Left ventricle myocardium inferior (tissue), 1 donor: Measurements from ENCODE around the gene JARID2. TPM values are rescaled to one million over a fixed set of nuclear protein-coding genes. Genes with fewer than 3 reads are reported as not detected.

Experiments
- DNase-seq: peaks from one replicate; pipeline ENCODE4 v3.0.0-alpha.2; 2020
- H3K27ac ChIP-seq: fragments of 200-600 bp; replicated peaks from 2 replicates; pipeline ENCODE4 v1.8.0; 2021
- H3K27me3 ChIP-seq: fragments of 200-600 bp; 2 replicates; pipeline ENCODE4 v1.8.0; 2021; ENCODE audit warnings: low read depth
- H3K36me3 ChIP-seq: fragments of 200-600 bp; 2 replicates; pipeline ENCODE4 v1.8.0; 2021
- H3K4me1 ChIP-seq: fragments of 200-600 bp; 2 replicates; pipeline ENCODE4 v1.8.0; 2021
- H3K4me3 ChIP-seq: fragments of 200-600 bp; 2 replicates; pipeline ENCODE4 v1.8.0; 2021; ENCODE audit warnings: mild to moderate bottlenecking, moderate library complexity
- H3K9me3 ChIP-seq: fragments of 200-600 bp; replicated peaks from 2 replicates; pipeline ENCODE4 v1.8.0; 2021
- CTCF ChIP-seq: fragments of 200-600 bp; IDR thresholded peaks from 2 replicates; pipeline ENCODE4 v1.8.0; 2021; ENCODE audit warnings: antibody characterized with exemption, mild to moderate bottlenecking, borderline replicate concordance
- intact Hi-C: fragments of 100-400 bp; cut with micrococcal nuclease; formaldehyde crosslinking; loops from one replicate; pipeline ENCODE4 v1.11.0; 2022
- total RNA-seq: library from RNA; stranded (reverse); fragmentation: NEBNext Ultra II Directional; extraction: Animal tissue kit (Norgen Biotek cat#: 25700); gene quantifications from one replicate; pipeline ENCODE4 v1.2.1, GENCODE V29; 2021
- donor health status: DM: no; HTN: yes; CAD: no; lungs with severe emphysema.

JARID2 gene
- total RNA-seq, 1 donor from 2014 or later, result 6.5 TPM

DNA sequence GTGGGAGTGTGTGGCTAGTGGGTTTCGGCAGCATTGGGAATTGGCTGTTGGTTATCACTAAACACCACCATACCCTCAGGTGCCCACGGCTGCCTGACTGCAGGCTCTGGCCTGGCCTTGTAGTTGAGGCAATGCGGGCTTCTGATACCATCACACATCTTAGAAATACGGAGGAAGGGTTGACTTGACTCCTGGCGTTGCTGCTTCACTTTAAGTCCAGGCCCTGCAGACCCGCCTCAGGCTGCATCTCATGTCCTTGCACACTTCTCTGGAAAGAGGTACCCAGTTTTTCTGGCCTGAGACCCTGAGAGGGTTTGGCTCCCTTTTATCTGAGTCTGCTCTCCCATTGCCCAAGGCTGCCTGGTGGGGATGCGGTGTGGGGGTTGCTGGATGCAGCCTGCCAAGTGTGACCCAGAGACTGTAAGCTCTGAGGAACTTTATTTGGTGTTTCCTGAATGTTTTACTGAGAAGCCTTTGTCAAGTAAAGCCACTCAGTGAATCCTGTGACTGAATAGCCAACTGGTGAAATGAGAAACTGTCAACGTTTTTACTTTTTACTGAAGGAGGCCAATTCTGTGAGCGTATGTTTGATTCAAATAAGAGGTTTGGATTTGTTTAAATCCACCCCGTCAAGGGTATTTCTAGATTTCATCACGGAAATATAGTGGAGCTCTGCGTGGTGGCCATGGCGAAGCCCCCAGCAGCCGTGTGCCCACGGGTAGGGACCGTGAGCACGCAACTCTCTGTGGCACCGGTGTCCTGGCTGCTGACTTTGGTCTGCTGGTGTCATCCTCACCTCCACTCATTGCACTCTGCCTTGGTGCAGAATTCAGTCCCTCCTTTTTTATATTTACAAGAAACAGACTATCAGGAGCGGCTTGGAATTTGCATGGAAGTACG lies 256.8 kb downstream of the JARID2 start:
- no peak for TF ChIP-seq CTCF
- H3K9me3 ChIP-seq, result no peaks in the 10 kb centered on the region
- no peak for DNase-seq
- H3K4me3 ChIP-seq, result peak overlapping the region; percentile 8
- H3K27ac ChIP-seq, result peak overlapping the region; percentile 87
- H3K36me3 ChIP-seq, result peaks cover 23% of the 10 kb centered on the region
- intact Hi-C loops, result loop anchor here (10.0 kb wide), 1 partner anchor 122 kb away; no protein-coding TSS in a partner anchor
- H3K4me1 ChIP-seq, result peaks cover 81% of the 10 kb centered on the region
- no peaks in the 10 kb centered on the region for H3K27me3 ChIP-seq

- intact Hi-C loops, result loop anchor here (10.0 kb wide), 1 partner anchor 121 kb away; no protein-coding TSS in a partner anchor
- no peak overlapping the region for H3K4me3 ChIP-seq
- no peaks in the 10 kb centered on the region for H3K27me3 ChIP-seq
- peak overlapping the region; percentile 87 for H3K27ac ChIP-seq
- H3K36me3 ChIP-seq, result peaks cover 29% of the 10 kb centered on the region
- no peak for DNase-seq
- no peaks in the 10 kb centered on the region for H3K9me3 ChIP-seq
- H3K4me1 ChIP-seq, result peaks cover 81% of the 10 kb centered on the region
- TF ChIP-seq CTCF, result no peak
Measured at GRCh38 chr6:15503346-15503680, 257.4 kb downstream of the JARID2 start.

- Histone ChIP-seq H3K27me3 (no peaks in the 10 kb centered on the region), H3K4me3 (peak overlapping the region; percentile 57), H3K9me3 (no peaks in the 10 kb centered on the region), H3K36me3 (peaks cover 36% of the 10 kb centered on the region), H3K4me1 (peaks cover 77% of the 10 kb centered on the region), H3K27ac (peak overlapping the region; percentile 87)
- peak; percentile 50 for TF ChIP-seq CTCF
- peak; percentile 78 for DNase-seq
- intact Hi-C loops, result loop anchor here (10.0 kb wide), 1 partner anchor 121 kb away; no protein-coding TSS in a partner anchor
Measured at GRCh38 chr6:15504040-15504495, 258.2 kb downstream of the JARID2 start.

GRCh38 chr6:15504581-15505350 lies 258.9 kb downstream of the JARID2 start:
- Histone ChIP-seq H3K27me3 (no peaks in the 10 kb centered on the region), H3K4me3 (peak overlapping the region; percentile 57), H3K9me3 (no peaks in the 10 kb centered on the region), H3K4me1 (peaks cover 77% of the 10 kb centered on the region), H3K27ac (peak overlapping the region; percentile 87), H3K36me3 (peaks cover 41% of the 10 kb centered on the region)
- intact Hi-C loops, result loop anchor here (10.0 kb wide), 1 partner anchor 120 kb away; no protein-coding TSS in a partner anchor
- peak; percentile 73 for DNase-seq
- no peak for TF ChIP-seq CTCF

- intact Hi-C loops, result loop anchor here (10.0 kb wide), 1 partner anchor 119 kb away; no protein-coding TSS in a partner anchor
- H3K27me3 ChIP-seq, result no peaks in the 10 kb centered on the region
- H3K36me3 ChIP-seq, result peaks cover 41% of the 10 kb centered on the region
- no peak for TF ChIP-seq CTCF
- peak overlapping the region; percentile 57 for H3K4me3 ChIP-seq
- peak overlapping the region; percentile 87 for H3K27ac ChIP-seq
- peaks cover 85% of the 10 kb centered on the region for H3K4me1 ChIP-seq
- DNase-seq, result no peak
- H3K9me3 ChIP-seq, result no peaks in the 10 kb centered on the region
Measured at GRCh38 chr6:15505463-15505918, 259.6 kb downstream of the JARID2 start.
